ENCODE measurements around the gene ZNF253. TPM values are rescaled to one million over a fixed set of nuclear protein-coding genes. Genes with fewer than 3 reads are reported as not detected.
A peak's percentile ranks its signal among the peaks of the same experiment; 100 is the strongest.

Gene ZNF253
- total and polyA plus RNA-seq, 2 of the 13 experiments (the other 11 are each of a cell fraction or from before 2014, with no cell fraction given): 3.5 to 10.6 TPM

- peak; percentile 23; the same call in 1 of the 2 replicates for TF ChIP-seq PRDM4 (CRISPR knock-in tag; IDR thresholded peaks at IDR 0.05; ENCODE audit: borderline replicate concordance)
- no peak for TF ChIP-seq ZKSCAN8 (CRISPR knock-in tag; IDR thresholded peaks at IDR 0.05; ENCODE audit: borderline replicate concordance)
- TF ChIP-seq ZNF543 (CRISPR knock-in tag; IDR thresholded peaks at IDR 0.05): peak; percentile 50; the same call in 1 of the 2 replicates
- TF ChIP-seq TRIM24 (CRISPR knock-in tag; IDR thresholded peaks at IDR 0.05): no peak
- no peak for TF ChIP-seq CHCHD3 (CRISPR knock-in tag; IDR thresholded peaks at IDR 0.05)
- peak; percentile 38; the same call in 1 of the 2 replicates for TF ChIP-seq KDM5A (IDR thresholded peaks at IDR 0.05; ENCODE audit: borderline replicate concordance, low read length)
- TF ChIP-seq ZNF367 (CRISPR knock-in tag; IDR thresholded peaks at IDR 0.05; ENCODE audit: borderline replicate concordance): no peak
- no peak for TF ChIP-seq ZFP62 (CRISPR knock-in tag; IDR thresholded peaks at IDR 0.05)
- TF ChIP-seq ATM (IDR thresholded peaks at IDR 0.05; ENCODE audit: borderline replicate concordance): no peak
- TF ChIP-seq HMG20A (CRISPR knock-in tag; IDR thresholded peaks at IDR 0.05; ENCODE audit: borderline replicate concordance): no peak
- no peak for TF ChIP-seq ZNF160 (CRISPR knock-in tag; IDR thresholded peaks at IDR 0.05)
- no peak for TF ChIP-seq ZFP36L1 (CRISPR knock-in tag; IDR thresholded peaks at IDR 0.05)
- TF ChIP-seq NCOA2 (CRISPR knock-in tag; IDR thresholded peaks at IDR 0.05): no peak
- TF ChIP-seq ZNF232 (CRISPR knock-in tag; IDR thresholded peaks at IDR 0.05; ENCODE audit: borderline replicate concordance): peak; percentile 21; the same call in 1 of the 2 replicates
- TF ChIP-seq ZNF740 (CRISPR knock-in tag; IDR thresholded peaks at IDR 0.05): no peak
- TF ChIP-seq MEF2D (CRISPR knock-in tag; IDR thresholded peaks at IDR 0.05): peak; percentile 44
- TF ChIP-seq MED13 (CRISPR knock-in tag; IDR thresholded peaks at IDR 0.05): no peak
- peak; percentile 10; the same call in 1 of the 2 replicates for TF ChIP-seq HNF4G (IDR thresholded peaks at IDR 0.05; ENCODE audit: borderline replicate concordance, low read depth, low read length)
- TF ChIP-seq HNF4G (CRISPR knock-in tag; IDR thresholded peaks at IDR 0.05; ENCODE audit: borderline replicate concordance, low read depth): no peak
Measured at GRCh38 chr19:19865750-19866610, at the start of gene ZNF253 (continued).

All from HepG2 (cell line).